SU-DHL-6 (cell line): ENCODE data around the gene WSB2.

Source experiments
- EZH2phosphoT487 ChIP-seq: fragments of 200-600 bp; sonication (generic), shearing (Covaris generic); conservative IDR thresholded peaks from 2 replicates; pipeline ENCODE4 v1.6.1; 2018; ENCODE audit warnings: mild to moderate bottlenecking, antibody characterized with exemption, low read length, moderate library complexity, mixed read lengths
- TF ChIP-seq, protein P1 (sequence below): fragments of 200-600 bp; sonication (generic); IDR thresholded peaks from one replicate; pipeline ENCODE4 v1.5.1; 2017; ENCODE audit warnings: antibody characterized with exemption, mild to moderate bottlenecking, low read length, moderate library complexity; ENCODE audit not compliant: insufficient read depth, poor library complexity, severe bottlenecking

DNA sequence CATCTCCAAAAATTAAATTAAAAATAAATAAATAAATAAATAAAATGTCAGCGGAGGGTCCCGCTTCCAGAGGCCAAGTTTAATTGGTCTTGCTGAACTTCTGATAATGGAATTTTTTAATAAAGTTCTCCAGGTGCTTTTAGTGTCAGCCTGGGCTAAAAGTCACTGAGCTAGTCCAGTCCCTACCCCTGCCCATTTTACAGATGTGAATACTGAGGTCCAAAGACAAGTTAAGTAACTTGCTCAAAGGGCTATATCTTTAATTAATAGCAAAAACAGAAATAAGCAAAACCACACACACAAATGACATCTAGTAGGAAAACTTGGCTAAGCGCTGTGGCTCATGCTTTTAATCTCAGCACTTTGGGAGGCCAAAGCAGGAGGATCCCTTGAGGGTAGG, 50.1 kb downstream of the WSB2 start:
- TF ChIP-seq, protein P1, sequence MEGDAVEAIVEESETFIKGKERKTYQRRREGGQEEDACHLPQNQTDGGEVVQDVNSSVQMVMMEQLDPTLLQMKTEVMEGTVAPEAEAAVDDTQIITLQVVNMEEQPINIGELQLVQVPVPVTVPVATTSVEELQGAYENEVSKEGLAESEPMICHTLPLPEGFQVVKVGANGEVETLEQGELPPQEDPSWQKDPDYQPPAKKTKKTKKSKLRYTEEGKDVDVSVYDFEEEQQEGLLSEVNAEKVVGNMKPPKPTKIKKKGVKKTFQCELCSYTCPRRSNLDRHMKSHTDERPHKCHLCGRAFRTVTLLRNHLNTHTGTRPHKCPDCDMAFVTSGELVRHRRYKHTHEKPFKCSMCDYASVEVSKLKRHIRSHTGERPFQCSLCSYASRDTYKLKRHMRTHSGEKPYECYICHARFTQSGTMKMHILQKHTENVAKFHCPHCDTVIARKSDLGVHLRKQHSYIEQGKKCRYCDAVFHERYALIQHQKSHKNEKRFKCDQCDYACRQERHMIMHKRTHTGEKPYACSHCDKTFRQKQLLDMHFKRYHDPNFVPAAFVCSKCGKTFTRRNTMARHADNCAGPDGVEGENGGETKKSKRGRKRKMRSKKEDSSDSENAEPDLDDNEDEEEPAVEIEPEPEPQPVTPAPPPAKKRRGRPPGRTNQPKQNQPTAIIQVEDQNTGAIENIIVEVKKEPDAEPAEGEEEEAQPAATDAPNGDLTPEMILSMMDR = no peak
- no peak for TF ChIP-seq EZH2phosphoT487
